ENCODE measurements around the gene IMP4.

The IMP4 gene

DNA sequence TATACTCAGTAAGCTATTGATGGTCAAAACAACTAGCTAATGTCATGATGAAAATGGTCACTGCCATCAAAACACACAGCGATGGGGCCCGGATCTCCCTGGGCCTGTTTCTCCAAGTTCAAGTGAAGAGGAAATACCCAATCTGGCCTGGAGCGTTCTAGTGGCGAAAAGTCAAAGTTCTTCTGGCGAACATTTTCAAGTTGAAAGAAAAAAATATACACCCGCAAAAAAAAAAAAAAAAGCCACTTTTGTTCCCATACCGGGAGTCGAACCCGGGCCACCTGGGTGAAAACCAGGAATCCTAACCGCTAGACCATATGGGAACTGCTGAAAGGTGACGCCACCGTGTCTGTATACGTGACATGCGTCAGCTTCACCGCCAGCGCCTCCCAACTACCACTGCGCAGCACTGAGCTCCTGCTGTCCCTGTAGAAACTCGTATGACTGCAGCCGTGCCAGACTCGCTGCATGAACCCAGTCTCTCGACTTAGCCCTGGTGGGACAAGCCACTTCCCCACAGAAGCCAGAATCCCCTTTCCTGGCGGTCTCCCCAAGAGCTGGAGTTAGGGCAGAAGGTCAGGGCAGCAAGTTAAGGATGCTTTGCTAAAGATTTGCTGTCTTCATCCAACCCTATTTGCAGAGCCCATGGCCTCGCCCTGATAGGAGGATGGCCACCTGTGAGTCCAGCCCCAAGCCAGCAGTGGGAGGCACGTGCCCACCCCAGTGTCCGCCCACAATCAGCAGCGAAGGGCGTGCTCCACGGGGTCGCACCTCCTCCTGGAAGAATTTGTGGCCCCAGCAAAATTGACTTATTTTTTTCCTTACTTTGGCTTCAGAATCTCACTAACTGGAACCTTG, 5.6 kb upstream of the IMP4 start:
- DNase-seq (ENCODE audit: low read depth) = peak; percentile 52
- peak overlapping the region; percentile 58 for H3K4me3 ChIP-seq (ENCODE audit: low read depth, low read length)
- TF ChIP-seq, protein P1, sequence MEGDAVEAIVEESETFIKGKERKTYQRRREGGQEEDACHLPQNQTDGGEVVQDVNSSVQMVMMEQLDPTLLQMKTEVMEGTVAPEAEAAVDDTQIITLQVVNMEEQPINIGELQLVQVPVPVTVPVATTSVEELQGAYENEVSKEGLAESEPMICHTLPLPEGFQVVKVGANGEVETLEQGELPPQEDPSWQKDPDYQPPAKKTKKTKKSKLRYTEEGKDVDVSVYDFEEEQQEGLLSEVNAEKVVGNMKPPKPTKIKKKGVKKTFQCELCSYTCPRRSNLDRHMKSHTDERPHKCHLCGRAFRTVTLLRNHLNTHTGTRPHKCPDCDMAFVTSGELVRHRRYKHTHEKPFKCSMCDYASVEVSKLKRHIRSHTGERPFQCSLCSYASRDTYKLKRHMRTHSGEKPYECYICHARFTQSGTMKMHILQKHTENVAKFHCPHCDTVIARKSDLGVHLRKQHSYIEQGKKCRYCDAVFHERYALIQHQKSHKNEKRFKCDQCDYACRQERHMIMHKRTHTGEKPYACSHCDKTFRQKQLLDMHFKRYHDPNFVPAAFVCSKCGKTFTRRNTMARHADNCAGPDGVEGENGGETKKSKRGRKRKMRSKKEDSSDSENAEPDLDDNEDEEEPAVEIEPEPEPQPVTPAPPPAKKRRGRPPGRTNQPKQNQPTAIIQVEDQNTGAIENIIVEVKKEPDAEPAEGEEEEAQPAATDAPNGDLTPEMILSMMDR (IDR thresholded peaks at IDR 0.05; ENCODE audit: control insufficient read depth, extremely low read depth, insufficient read depth) = no peak

DNA sequence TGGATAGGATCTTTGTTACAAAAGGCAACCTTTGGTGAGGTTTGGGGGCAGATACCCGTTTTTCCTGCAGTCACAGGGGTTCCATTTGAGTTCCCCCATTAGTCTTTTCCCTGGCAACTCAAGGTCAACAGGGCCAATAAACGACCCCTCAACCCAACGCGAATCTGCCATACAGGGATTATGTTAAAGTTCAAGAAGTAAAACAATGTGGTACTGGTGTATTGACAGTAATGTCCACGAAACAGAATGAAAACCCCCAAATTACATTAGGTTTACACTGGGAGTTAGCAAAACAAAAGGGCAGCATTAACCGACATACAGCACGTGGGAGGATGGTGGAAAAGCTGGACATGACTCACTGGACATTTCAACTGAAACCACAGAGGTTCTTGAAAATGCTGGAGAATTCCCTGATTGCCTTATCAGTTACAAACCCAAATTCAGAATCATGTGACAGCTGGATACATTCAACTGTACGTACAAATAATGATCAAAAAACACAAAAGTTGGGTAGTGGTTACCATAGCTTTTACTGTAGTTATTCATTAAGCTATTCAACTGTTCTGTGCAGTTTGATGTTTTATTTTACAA, 4.9 kb upstream of the IMP4 start:
- TF ChIP-seq, protein P1 (IDR thresholded peaks at IDR 0.05; ENCODE audit: control insufficient read depth, extremely low read depth, insufficient read depth) = no peak
- DNase-seq (ENCODE audit: low read depth) = no peak
- H3K4me3 ChIP-seq (ENCODE audit: low read depth, low read length) = peak overlapping the region; percentile 58

DNA sequence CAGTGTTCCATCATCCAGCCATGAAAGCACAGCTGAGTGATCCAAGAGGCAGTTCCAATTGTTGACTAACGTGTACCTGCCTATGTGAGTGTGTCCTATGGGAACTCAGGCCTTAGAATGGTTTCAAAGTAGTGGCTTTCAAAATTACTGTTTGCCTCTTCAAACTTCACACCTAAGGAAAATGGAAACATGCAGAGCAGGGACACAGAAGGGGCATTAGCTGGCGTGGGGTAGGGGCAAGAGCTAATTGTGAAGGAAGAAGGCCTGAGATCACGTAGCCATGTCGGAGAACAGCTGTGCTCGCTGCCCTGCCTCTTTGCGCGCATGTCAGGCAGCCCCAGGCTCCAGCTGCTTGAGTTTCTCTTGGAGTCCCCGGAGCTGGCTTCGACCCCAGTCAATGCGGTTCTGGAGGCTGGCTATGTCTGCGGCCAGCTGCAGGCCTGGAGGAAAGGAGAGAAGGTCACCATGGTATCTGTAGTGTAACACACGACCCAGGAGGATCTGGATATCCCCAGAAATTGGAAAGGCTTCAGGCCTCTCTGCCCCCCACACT, 3.8 kb upstream of the IMP4 start:
- TF ChIP-seq, protein P1 (IDR thresholded peaks at IDR 0.05; ENCODE audit: control insufficient read depth, extremely low read depth, insufficient read depth) = no peak
- H3K4me3 ChIP-seq (ENCODE audit: low read depth, low read length) = no peak overlapping the region
- no peak for DNase-seq (ENCODE audit: low read depth)

DNA sequence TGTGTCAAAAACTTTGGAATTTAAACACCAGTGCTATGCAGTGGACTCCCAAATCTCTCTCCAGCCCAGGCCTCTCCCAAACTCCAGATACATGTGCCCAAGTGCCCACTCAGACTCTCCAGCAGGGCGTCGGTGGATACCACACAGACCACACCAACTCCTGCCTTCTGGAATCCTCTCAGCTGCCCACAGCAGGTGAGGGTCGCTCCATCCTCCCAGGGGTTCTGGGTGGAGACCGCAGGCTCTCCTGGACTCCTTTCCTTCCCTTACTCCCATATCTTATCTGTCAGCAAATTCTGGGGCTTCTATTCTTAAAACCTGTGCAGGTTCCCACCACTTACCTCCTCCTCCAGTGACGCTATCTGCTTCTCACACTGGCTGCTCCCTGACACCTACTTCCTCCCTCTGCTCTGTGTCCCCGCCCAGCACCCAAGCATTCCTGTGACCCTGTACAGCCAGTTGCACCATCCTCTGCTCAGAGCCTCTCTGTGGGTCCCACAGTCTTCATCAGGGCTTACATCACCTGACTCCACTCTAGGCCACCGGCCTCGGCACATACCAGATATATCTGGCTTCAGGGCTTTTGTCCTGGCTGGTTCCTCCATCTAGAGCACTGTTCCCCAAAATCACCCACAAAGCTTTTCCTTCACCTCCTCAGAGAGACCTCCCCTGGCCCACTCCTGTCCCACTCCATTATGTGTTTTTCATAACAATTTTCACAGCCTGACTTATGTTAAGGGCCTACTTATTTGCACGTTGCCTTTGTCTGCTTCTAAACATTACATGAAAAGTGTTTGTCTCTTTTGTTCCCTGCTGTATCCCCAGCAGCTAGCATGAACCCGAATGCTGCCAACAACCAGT, 2.6 kb upstream of the IMP4 start:
- no peak for DNase-seq (ENCODE audit: low read depth)
- no peak overlapping the region for H3K4me3 ChIP-seq (ENCODE audit: low read depth, low read length)
- TF ChIP-seq, protein P1 (IDR thresholded peaks at IDR 0.05; ENCODE audit: control insufficient read depth, extremely low read depth, insufficient read depth) = no peak

DNA sequence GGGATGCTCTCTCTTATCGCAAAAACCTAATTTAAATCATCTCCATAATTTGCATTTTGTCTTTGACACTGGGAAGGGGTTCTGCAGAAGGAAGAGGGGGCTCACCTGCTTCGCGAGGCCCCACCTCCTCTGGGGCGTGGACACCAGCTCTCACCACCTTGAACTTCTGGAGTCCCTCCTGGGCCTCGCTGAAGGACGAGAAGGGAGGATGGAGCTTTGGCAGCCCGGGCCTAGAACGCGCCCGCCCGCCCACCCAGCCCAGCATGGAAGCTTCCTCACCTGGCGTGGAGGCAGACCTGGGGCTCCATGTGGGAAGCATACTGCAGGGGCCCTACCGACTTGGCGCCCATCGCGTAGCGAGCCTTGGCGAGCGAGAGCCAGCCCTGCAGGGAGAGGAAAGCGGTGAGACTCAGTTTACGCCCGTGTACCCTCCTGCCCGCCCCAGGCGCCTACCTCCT, 1.1 kb upstream of the IMP4 start:
- H3K4me3 ChIP-seq (ENCODE audit: low read depth, low read length) = peak overlapping the region; percentile 59
- TF ChIP-seq, protein P1 (IDR thresholded peaks at IDR 0.05; ENCODE audit: control insufficient read depth, extremely low read depth, insufficient read depth) = no peak
- DNase-seq (ENCODE audit: low read depth) = no peak

DNA sequence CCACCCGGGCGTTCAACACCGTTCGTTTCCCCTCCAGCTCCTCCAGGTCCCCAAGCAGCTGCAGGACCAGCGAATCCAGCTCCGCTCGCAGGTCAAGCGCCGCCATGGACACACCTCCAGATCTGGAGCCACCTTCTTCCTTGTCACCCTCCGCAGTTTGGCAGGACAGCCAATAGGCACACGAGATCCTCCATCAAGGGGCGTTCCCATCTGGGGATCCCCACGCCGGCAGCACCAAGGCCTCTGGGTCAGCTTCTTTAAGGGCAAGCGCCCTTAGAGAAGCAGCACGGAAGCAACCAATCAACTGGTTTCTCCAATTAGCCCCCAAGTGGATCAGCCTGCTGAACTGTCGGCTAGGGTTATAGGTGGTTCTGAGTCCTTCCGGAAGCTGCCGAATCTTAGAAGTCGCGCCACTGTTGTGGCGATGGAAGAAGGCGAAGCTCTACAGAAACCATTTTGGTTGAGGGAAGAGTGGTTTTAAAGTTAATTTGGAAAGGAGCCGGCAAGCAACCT, 621 bp upstream of the IMP4 start:
- H3K4me3 ChIP-seq (ENCODE audit: low read depth, low read length) = peak overlapping the region; percentile 59
- peak; percentile 88 for DNase-seq (ENCODE audit: low read depth)
- TF ChIP-seq, protein P1 (IDR thresholded peaks at IDR 0.05; ENCODE audit: control insufficient read depth, extremely low read depth, insufficient read depth) = no peak

Data from LNCaP clone FGC (cell line).